HG02981 (cell line): ENCODE results near the gene CELSR1.

Experiments
- ATAC-seq: cut with Tn5 transposase; IDR thresholded peaks from one replicate; pipeline ENCODE4 v1.9.1; 2021; ENCODE audit warnings: mild to moderate bottlenecking, moderate library complexity; ENCODE audit not compliant: unreplicated experiment

Gene CELSR1

DNA sequence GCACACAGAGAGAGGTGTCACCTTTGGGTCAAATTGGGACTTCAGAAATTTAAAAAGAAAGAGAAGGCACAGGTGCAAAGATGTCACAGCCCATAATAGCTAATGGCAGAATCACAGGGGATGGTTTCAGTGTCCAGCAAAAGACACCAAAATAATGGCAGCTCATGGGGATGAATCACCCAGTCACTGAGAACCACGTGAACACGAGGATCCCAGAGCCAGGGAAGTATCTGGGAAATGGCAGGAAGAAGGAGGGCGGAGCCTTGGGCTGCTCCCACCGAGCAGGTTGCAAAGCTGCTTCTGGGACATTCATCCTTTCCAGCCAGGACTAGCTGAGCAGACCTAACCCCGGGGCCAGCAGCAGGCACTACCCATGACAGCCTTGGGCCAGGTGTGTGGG lies 156.3 kb downstream of the CELSR1 start:
- no peak for ATAC-seq

DNA sequence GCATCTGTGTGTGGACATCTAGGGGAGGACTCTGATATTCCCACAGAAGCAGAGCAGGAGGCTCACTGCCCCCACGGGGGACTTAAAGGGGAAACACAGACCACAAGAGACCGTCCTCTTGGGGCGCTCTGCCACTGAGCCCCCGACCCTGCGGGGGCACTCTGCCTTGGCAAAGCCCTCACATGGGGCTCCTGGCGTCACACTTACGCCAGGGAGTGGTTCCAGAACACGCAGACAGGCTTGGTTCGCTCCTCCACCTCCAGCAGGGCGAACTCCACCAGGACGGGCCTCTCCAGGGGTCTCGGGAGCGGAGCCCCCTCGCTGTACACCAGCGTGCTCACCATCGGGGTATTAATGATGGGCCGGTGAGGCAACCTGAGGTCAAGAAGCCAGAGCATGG lies 156.8 kb downstream of the CELSR1 start:
- ATAC-seq = no peak

DNA sequence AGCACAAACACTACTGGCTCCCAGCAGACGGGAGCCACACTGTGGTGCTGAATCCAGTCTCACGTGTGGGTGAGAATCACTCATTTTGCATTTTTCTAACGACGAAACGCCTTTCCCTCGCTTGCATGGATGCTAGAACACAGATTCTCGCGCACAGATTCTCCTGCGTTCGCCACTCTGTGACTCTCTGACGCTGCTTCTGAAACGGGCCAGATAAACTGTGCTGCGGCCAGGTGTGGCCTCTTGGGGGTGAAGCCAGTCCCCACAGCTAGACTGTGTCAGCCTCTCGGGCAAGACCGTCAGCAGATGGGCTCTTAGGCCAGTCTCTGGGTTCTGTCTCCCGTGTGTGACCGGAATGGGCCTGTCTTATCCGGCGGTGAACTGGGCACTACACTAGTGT lies 157.4 kb downstream of the CELSR1 start:
- ATAC-seq = no peak

DNA sequence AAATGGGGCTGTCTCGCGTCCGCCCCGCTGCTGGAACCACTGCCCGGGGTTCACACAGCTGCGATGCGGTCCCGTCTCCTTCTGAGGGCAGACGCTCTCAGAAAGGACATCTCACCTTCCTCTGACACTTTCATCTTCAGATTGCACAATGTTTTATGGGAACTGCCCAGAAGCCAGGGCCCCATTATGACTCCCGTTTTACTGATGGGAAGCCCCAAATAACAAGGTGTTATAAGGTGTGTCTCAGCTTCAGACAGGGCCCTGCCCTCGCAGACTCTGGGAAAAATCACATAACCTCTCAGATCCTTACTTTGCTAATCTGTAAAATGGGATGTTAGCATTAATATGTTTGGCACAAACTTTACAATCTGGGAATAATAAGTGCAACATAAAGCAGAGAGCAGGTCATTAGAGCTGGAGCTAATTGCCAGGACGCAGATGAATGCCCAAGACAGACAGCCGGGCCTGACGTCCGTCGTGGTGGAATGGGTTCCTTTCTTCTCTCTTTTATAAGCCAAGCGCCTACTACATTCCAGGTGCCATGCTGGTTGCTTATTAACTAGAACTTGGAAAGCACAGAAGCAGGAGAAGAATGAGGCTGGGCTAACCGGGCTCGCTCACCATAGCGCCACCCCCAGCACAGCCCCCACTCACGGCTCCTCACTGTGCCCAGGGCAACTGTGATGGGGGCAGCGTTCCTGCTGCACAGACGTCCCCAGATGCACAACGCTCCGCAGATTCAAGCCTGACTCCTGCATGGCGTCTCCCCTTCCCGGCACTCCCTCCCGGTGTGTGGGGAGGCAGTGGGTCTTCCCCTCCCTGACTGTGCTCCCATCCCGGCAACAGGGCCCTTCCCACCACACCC lies 158.1 kb downstream of the CELSR1 start:
- no peak for ATAC-seq

DNA sequence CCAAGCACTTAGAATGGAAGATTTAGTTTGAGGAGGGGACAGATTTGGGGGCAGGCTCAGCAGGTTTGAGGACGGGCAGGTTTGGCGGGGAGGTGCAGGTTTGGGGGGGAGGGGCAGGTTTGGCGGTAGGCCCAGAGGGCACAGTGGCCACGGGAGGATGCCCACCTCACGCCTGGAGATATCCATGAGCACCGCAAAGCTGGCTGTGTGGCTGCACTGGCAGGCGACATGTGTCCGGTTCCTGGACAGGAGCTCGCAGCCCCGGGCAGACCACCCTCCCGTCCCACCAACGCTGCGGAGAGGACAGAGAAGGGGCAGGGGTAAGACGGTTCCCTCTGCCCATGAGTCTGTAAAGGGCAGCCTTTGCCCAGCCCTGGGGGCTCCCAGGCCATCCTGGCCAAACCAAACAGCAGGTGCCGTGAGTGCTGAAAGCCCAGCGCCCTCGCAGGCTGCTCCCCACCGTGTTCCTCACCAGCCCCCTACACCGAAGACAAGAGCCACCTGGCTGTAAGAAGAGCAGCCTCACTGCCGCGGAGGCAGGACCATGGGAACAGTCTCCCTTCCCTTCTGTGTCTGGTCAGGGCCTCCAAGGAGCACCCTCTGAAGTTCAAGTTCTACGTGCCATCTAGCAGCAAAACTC lies 158.9 kb downstream of the CELSR1 start:
- ATAC-seq = no peak

DNA sequence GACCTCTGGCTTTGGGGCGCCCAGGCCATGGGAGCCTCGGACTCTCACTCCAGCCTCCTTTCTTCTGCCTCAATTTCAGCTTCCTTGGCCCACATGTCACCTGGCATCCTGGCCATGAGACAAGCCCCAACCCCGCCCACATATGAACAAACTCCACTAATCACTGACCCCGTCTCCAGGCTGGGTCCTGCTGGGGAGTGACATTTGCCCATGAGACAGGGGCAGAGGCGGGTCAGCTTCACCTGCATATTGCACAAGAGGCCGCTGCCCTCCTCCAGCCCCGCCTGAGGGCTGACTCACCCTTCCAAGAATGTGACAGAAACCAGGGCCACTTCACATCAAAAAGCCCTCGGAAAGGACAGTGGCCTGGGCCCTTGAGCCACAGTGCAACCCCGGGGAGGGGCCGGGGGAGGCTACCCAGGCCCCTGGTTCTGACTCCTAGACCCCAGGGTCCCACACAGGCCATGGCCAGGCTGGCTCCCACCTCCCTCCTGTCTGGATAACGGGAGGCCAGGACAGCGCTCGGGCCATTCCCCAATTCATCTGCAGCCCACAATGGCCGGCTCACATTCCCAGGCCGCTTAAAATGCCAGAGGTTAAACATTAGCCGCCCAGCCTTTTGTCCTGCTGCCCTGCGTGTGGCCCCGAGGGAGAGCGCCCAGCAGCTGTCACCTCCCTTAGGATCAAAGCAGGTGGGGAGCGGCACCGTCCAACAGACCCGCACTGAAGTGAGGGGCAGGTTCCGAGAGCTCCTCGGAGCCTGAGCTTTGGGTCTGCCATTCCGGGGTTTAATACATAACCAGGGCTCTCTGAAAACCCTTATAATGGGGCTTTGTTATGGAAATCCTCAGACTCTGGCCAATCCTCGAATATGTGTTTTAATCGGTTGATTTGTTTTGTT lies 159.6 kb downstream of the CELSR1 start:
- no peak for ATAC-seq

DNA sequence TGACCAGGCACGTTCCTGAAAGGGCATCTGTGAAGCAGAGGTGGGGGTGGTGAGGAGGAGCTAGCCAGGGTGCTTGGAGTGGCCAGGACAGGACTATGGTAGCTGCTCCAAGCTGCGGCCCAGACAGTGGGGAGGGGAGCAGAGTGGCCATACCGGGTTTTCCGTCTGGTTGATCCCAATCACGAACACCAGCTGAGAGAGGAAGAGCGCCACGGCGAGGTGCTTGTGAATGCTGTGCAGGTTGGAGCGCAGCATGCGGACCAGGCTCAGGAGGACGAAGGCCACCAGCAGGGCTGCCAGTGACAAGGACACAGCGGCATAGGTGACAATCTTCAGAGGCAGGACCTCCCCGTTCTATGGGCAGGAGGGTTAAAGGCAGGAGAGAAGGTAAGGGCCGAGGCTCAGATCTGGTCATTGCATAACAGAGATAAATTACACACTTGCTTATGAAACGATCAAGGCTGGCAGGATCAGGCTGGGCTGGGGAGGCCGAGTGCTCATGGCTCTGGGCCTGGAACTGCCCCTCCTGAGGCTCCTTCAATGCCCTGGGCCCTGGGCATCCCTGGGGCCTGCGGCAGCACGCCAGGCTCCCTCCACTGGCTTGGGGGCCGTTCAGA lies 160.4 kb downstream of the CELSR1 start:
- no peak for ATAC-seq

DNA sequence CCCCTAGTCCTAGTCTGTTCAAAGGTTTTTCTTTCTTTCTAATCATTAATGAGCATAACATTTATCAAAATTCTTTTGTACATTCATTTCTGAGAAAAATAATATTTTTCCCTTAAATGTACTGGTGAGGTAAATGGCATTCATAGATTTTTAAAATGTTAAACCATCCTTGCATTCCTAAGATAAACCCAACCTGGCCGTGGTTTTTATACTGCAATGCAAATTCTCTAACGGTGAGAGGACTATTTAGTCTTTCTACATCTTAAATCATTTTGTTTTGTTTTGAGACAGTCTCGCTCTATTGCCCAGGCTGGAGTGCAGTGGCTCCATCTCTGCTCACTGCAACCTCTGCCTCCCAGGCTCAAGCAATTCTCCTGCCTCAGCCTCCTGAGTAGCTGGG lies 161.3 kb downstream of the CELSR1 start:
- no peak for ATAC-seq

DNA sequence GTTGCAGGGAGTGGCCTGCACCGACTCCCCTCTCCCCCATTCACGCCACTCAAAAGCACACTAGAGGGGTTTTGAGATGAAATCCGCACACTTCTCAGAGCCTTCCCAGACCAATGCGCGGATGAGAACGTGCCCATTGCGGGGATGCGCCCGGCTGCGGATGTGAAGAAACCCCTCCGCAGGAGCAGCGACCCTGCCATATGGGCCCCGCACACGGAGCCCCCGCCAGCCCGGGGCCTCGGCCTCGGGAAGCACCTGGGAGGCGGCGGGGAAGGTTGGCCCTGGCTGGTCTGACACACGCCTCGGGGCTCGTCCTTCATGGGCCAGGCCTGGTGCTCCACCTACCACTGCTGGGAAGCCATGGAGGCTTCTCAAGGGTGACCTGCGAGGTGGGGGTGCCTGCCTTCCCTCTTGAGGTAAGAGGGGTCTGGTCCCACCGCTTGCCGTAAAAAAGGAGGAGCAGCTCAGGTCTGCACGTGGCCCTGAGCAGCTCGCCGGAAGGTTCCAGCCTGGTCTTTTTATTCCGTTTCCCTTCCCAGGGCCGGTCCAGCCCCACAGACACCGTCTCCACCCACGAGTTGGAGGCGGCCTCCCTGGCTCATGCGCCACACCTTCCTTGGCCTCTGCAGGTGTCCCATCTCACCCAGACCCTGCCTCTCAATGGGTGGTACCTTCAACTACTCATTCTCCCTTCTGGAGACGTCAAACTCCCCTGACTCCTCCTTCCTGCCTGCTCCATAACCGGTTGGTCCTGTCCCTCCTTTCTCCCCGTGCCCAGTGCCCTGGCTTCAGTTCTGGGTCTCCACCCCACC lies 162.6 kb downstream of the CELSR1 start:
- ATAC-seq = no peak

DNA sequence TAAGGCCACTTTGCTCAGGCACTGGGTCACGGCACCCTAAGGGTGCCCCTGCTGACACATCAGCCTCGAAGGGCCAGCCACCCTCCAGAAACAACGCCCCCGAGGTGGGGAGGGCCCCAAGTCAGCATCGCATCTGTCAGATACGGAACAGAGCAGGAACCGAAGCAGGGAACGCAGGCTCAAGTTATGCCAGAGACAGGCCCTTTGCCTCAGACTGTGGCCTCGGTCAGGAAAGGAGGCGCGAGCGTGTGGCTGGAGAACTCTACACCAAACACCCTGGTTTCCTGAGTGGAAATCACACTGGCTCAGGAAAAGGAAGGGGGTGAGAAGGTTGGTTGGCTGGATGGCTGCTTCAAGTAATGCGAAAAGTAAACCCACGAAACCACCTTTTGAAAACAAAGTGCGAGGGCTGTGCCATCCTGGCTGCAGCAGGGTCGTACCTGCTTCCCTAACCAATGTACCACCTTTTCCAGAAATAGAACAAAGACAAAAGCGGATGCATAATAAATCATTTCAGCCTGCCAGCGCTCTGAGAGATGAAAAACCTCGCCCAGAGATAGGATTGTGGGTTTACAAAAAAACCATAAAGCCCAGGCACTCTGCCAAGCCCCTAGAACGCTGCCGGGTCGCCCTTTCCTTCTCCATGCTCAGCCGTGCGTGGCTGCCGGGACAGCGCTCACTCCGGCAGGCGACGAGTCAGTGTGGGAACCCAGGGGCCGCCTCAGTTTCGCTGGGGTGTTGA lies 163.3 kb downstream of the CELSR1 start:
- no peak for ATAC-seq

DNA sequence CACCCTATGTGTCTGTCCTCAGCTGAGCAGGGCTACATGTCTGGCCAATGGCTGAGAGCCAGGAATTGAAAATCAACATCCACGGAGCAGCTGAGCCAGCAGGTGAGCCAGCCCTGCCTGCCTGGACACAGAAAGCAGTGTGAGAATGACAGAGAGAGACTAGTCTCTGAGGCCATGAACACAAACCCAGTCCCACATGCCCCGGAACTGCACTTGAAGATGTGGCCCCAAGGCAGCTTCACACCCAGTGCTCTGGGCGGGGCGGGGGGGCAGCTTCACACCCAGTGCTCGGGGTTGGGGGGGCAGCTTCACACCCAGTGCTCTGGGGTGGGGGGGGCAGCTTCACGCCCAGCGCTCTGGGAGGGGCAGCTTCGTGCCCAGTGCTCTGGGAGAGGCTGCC lies 164.3 kb downstream of the CELSR1 start:
- ATAC-seq = no peak

DNA sequence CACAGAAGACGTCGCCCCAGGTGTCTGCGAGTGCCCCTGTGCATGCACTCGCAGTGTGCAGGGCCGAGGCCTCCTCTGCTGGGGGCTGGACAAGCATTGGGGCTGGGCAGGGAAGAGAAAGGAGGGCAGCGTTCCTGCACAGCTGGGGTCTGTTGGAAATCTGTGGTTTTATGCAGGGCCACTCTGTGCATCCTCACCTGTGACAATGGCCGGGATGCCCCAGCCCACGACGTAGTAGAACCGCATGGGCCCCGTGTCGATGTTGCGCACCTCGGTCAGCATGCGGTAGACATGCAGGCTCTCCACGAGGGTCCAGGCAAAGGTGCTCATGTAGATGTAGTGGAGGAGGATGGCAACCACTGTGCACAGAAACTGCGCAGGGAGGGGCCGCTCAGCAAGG lies 164.7 kb downstream of the CELSR1 start:
- ATAC-seq = no peak

DNA sequence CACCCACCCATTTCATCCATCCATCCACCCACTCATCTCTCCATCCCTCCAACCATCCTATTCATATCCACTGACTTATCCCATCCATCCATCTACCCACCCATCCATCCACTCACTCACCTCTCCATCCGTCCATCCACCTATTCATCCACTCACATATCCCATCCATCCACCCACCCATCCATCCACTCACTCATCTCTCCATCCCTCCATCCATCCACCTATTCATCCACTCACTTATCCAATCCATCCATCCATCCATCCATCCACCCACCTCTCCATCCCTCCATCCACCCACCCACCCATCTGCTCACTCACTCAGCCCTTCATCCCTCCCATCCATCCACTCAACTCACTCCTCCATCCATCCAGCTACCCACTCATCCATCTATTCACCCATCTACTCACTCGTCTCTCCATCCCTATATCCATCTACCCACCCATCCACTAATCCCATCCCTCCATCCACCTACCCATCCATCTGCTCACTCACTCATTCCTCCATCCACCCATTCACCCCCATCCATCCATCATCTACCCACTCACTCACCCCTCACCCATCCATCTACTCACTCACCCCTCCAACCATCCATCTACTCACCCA lies 165.7 kb downstream of the CELSR1 start:
- no peak for ATAC-seq

DNA sequence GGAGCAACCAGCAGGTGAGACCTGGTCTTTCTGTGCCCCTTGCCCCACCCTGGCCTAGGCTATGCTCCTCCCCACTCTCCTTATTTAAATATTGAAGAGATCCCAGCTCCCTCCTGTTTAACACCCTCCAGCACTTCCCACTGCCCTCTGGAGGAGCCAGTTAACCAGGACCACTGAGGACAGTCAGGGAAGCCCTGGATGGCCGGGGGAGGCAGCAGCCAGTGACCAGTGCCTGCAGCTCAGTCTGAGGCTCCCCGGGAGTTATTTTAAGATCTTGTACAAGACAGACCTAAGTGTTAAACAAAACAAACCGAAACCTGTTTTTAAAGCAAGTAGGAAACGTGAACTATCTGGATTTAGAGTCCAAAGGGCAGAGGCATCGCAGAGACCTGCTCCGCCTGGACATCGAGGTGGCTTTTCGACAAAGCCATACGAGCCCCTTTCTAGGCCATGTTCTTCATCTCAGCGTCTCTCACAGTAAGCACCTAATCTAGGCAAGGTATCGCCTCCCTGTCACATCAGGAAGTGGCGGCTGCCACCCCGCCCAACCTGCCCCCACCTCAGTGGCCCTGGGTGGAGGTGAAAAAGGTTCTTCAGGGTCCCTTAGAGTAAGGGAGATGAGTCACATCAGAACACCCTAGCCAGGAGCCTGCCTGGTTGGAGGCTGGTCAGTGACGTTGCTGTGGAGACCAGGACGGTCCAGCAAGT lies 166.7 kb downstream of the CELSR1 start:
- ATAC-seq = no peak

DNA sequence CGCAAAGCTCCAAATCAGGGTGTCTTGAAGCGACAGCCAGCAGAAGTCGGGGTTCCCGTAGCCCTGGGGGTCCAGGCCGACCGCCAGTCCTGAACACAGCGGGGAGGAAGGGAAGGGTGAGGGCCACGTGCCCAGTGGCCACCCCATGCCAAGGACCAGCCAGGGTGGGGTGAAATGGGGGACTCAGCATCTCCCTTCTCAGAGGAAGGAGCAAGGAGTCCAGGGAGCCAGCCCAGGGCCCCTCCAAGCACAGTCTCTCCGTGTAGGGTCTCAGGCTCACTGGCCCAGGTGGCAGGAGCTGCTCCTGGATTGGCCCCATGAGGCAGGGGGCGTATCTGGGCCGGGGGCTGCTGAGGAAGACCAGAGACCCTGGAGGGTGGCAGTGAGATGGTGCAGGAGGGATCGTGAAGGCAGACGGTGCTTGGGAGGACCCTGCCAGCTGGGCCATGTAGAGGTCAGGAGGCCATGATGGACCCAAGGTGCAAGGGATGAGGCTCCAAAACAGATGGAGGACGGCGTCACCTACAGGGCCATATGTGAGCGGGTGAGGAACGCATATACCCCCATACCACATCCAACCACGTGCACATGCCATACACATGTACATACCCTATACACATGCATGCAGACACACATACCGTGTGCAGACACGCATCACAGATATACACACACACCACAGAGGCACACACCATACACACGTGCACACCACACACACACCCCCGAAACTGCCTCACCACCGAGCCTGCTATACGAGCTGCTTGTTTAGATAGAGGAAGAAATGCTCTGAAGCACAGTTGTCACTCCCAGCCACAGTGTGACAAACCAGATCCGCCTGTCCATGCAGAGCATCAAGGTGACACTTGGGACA lies 167.5 kb downstream of the CELSR1 start:
- no peak for ATAC-seq

DNA sequence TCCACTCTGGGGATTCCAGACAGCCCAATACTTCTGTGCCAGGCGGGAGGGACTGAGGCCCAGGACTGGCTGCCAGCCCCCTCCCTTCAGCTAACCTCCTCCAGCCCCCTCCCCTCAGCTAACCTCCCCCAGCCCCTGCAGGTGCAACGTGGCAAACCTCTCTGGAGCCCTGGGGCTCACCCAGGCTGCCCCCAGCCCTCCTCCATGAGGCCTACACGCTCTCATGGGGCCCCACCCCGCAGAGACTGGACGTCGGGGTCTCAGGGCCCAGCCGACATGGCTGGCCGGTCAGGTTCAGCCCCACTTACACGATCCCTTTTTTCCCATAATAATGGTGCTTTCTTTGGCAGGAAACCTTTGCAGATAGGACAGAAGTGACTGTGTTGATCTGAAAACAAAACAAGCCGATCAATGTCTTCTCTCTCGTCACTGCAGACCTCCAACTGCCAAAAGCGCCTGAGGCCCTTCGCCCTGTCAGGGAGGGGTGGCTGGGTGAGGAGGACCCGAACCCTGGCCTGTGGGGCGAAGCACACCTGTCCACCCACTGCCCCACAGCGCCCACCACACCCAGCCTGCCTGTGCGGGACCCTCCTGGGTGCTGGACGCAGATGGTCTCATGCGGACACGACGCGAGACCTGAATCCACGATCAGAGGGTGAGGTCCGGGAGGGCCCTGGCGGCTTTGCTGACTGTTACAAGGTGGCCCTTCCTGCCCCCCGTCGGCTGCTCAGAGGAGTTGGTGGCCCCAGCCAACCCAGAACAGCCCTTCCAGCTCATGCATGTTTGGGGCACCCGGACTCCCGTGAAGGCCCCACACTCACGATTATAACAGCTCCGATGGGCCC lies 168.3 kb downstream of the CELSR1 start:
- ATAC-seq = no peak

DNA sequence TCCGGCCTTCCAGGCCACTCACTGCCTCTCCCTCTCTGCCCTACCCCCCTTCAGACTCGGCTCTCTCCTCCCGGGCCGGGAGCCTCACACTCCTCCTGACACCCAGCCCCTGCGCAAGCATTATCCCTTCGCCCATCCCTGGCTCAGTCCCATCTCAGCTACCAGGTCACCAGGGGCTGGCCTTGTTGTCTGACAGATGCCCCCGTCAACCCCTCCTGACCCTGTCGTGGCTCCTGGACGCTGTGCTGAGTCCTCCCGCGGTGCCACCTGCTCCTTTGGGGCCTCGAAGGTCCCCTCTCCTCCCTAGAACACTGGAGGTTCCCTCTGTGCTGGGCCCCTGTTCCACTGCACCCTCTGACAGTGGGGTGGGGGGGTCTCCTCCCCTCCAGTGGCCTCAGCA lies 169.0 kb downstream of the CELSR1 start:
- ATAC-seq = no peak
